HG02885 (cell line): ENCODE measurements around the gene PPP1R27.
A peak's percentile ranks its signal among the peaks of the same experiment; 100 is the strongest.

ENCODE experiments used
- ATAC-seq: cut with Tn5 transposase; IDR thresholded peaks from one replicate; pipeline ENCODE4 v1.9.1; 2021; ENCODE audit warnings: mild to moderate bottlenecking; ENCODE audit not compliant: unreplicated experiment, poor library complexity

PPP1R27 gene, protein sequence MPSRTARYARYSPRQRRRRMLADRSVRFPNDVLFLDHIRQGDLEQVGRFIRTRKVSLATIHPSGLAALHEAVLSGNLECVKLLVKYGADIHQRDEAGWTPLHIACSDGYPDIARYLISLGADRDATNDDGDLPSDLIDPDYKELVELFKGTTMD

DNA sequence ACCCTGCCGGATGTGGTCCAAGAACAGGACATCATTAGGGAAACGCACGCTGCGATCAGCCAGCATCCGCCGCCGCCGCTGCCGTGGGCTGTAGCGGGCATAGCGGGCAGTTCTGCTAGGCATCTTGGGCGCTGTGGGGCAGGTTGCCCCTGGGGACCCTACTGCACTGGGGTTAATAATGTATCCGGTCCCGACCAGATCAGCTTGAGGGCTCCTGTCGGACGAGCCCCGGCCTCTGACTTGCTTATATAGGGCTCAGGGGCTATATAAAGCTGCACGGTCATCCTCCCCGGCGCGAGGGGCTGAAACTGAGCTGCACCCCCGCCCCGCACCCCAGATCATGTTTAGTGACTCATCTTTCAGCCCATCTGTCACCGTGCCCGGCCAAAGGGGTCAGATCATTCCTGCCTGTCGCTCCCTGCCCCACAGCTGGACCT is at the start of gene PPP1R27:
TSS of gene PPP1R27 (minus strand) at position 220 of the 437 bp plus-strand sequence. CDS start at position 123, 97 bp downstream.
- no peak for ATAC-seq

DNA sequence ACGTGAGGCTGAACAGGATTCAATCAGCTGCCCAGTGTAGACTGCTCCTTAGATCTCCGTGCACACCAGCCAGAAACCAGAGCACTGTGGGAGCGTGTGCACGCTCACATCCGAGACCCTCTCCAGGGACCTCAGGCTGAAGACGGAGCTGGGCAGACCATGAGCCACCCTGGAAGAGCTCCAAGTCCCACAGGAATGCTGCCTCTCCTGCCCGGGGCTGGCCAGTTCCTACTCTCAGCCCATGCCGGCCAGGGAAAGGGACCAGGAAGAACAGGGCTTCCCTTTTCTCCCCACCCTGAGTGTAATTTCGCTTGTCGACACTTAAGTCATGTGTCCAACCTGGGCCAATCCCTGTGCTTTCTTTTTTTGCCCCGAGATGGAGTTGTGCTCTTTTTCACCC is 49.7 kb upstream of the PPP1R27 start:
- ATAC-seq = no peak

DNA sequence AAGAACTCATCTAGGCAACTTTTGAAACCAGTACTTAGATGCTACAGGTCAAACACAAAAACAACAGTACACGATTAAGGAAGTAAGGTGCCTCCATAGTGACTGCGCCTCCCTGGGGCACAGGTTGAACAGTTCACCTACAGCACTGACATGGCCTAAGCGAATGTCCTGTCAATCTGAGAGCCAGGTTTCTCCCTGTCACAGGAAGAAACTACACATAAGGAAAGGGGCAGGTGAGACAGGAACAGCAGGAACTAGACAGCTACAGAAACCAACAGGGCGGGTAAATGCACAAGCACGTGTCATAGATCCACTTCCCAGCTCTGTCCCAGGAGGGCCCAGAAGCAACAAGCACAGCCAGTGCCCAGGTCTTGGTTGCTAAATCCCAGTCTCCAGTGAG is 44.3 kb upstream of the PPP1R27 start:
- no peak for ATAC-seq

DNA sequence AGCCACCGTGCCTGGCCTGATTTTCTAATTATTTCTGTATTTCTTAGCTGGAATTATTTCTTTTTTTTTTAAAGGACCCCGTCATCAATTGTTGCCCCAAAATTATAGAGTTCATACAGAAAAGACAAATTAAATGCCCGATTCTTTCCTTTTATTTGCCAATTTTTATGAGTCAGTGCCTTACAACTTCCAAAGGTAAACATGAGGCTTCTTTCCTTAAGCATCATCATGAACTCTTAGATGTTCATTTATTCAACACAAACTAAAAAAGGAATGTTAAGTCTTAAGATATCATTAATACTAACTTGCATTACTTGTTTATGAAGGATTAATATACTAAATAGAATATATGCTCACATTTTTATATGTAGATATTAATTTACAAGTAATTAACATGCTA is 43.4 kb upstream of the PPP1R27 start:
- no peak for ATAC-seq

DNA sequence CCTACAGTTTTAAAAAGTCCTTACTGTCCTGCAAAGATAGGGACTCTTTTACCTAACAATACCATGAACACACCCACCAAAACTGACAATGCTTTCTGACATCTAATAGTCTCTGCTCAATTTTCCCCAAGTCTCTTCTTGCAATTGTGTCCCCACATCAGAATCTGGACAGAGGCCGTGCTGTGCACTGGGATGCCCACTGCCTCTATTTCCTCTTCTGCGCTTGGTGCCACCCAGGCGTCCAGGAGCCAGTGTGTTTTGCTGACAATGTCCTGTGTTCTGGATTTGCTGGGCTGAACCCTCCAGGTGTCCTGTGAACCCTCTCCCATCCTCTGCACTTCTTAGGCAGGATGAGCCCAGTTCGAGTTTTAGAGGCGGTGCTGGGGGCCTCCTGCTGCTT is 42.7 kb upstream of the PPP1R27 start:
- ATAC-seq = no peak

DNA sequence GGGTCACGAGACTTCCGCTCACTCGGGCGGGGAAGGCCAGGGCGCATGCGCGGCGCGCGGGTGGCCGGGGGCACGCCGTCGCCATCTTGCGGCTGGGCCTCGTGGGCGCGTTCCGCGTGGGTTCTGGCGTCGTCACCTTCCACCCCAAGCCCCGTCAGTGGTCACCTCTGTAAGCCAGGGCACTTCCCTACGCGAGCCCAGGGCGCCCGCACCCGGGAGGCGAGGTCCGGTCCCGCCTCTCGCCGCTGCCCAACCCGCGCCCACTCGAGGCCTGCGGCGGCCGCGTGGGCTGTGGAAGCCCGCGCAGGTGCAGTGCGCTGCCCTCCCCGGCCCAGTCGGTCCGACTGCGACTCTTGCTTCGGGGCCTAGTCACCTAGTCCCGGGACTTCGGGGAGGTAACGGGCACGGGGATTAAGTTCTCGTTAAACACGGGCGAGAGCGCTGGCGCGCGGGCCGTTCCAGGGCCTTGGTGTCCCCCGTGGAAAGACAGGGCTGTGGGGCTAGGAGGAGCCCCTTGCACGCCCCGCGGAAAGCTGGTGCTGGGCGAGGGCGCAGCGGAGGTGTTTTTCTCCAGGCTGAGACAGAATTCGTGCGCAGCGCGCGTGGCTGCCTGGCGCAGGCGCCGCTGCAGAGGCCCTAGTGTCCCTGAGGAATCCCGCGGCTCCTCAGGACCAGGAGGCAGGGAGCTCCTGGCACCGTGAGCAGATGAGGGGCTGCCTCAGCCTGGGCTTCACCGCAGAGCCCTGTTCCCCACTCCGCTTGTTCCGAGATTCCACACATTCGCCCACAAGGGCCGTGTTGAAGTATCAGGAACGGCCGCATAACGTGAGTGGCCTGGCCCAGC is 36.8 kb upstream of the PPP1R27 start:
- peak; percentile 56 for ATAC-seq

DNA sequence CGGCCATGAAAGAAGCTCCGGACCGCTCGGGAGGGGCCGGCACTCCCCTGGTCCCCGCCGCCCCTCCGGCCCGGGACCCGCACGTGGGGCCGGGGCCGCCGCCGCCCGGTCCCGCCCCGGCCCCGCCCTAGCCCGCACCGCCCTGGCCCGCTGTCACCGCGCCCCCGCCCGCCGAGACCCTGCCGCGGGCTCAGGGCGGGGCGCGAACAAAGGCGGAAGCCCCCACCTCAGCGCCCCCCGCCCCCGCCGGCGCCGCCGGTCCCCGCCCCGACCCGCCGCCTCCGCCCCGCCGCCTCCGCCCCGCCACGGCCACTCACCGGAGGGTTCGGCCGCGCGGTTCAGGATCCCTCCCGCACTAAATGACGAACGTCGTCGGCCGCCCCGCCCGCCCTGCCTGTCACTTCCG is 36.1 kb upstream of the PPP1R27 start, which contains the start of gene ARHGDIA:
TSS of gene ARHGDIA (minus strand) at position 357 of the 406 bp plus-strand sequence. CDS start 1,407 bp downstream, outside the sequence.
- peak; percentile 22 for ATAC-seq

DNA sequence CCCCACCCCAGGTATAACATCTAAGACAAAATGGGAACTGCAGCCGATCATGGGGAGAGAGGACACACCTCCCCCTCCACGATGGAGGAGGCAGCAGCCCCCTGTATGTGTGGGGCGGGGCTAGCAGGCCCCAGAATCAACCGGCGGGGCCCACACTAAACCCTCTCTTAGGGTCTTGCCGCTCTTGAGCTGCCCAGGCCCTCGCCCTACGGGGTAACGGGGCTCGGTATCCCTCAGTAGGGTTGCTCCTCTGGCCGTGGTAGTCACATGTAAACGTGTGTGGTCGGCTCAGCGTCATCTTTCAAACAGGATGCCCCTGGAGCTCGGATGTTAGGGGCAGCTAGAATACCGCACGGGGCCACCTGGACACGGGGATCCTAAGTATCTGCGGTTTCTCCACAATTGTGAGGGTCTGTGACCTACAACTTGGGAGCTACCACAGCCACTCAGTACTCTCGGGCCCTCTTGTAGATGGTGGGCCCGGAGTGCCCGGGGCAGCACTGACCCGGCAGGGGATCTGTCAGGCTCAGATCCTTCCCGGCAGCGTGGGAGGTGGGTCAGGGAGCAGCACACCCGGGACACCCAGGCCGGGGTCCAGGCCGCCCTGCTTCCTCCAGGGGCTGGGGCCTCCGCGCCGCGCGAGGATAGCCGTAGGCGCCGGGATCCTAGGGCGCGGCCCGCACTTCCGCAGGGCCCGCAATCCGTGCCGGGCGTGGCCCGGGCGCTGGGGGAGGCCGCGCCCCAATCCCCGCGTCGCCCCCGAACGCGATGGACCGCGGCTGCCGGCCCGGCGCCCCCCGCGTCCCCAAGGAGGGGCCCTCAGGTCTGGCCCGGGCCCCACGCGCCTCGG is 35.5 kb upstream of the PPP1R27 start:
- ATAC-seq = no peak

DNA sequence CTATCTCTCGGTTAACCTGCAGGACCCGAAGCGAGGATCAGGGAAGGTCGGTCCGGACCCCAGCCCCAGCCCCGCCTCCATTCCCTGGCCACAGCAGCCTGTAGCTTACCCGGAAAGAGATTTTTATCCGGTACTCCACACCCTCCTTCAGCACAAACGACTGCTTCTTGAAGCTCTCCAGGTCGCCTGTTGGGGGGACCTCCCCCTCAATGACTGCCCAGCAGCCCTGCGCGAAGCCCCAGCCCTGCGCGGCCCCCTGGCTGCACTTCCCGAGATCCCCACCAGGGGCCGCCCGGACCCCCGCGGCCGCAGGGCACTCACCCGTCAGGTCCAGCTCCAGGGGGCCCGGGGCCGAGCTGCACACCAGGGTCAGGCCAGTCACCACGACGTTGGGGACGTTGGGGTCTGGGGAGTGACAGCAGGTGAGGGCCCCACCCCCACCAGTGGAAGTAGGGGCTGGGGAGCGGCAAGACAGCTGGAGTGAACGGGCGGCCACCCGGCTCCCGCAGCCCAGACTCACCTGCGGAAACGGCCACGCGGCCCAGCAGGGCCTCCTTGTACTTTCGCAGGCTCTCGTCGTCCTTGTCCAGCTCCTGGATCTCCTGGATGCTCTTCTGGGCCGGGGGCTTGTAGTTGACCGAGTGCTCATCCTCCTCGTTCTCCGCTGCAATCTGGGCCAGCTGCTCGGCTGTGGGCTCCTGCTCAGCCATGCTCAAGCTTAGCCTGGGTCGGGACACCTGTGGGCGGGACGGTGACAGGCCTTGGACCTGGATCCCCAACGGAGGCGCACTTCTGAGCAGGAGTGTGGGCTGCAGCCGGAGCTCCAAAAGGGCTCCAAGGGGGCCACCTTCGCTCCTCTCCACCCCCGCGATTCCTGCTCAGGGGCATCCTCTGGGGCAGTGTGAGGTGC is 34.6 kb upstream of the PPP1R27 start:
- ATAC-seq = no peak

DNA sequence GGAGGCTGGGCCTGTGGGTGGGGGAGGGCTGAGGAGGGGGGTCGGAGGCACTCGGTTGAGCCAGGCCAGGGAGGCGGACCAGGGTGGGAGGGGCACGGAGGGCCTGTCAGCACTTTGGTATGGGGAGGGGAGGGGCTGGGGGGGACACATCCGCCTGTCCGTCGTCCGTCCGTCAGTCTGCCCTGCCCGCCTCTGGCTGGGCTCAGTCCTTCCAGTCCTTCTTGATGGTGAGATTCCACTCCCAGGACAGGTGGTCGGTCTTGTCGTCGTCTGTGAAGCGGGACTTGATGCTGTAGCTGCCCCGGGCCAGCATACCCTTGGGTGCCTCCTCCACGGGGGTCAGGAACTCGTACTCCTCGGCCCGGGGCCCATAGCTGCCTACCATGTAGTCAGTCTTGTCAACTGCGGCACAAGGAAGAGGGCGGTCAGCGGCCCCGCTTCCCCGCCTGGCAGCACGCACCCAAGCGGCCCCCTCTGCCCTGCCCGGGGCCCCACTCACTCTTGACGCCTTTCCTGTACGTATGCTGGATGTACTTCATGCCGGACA is 33.9 kb upstream of the PPP1R27 start:
- ATAC-seq = no peak

DNA sequence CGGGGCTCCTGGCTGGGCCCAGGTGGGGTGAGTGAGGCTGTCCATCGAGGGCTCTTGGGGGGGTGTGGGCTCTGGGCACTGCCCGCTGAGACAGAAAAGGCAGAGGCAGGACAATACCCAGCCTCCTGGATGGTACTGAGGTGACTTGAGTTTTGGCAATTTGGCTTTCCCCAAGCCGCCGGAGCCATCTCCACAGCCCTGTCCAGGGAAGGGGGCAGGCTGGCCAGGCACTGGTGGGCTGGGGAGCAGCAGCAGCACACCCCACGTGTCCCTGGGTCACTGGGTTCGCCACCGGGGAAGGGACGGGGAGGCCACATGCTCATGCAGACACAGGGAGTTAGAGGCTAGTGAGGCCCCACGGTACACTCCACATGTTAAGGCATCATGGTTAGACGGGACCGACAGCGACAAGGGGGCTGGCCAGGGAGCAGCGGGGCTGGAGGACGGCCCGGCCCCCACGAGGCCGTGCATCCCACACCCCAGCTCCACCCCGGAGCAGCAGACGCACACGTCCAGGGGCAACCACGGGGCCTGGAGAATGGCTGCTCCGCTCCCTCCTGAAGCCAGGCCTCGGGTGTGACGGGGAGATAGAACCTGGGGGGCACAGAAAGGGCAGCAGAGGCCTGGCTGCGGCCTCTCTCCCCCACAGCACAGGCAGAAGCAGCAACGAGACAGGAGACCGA is 33.3 kb upstream of the PPP1R27 start:
- ATAC-seq = no peak

DNA sequence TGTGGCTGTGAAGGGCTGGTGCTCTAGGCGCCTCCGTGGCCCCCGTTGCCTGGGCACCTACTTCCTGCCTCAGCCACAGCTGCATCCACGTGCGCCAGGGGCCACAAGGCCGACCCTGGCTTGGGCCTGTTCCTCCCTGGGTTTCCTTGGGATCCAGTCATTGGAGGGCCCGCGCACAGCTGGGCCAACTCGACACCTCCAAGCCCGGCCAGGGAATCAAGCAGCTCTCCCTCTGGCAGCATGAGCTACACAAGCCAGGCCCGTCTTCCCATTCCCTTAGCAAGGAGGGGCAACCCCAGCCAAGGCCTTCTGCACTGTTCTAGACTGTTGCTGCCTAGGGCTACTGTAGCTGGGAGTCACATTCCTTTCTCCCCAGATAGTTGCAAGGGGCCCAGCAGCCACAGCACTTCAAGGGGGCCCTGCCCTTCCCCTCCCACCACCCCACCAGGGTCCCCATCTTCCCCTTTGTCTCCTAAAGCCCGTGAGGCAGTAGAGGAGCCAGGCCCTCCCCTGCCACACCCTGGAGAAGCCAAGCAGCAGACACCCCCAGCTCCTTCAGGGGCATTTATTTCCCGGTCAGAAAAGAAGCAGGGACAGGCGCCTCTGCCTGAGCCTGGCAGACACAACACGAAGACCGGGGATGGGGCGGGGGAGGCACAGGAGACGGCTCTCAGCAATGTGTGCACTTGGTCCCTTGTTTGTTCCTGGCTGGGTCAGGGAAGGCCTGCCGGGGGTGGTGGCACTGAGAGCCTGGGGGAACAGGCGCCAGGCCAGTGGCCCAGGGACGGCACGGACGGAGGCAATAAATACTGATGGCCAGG is 32.5 kb upstream of the PPP1R27 start:
- no peak for ATAC-seq

DNA sequence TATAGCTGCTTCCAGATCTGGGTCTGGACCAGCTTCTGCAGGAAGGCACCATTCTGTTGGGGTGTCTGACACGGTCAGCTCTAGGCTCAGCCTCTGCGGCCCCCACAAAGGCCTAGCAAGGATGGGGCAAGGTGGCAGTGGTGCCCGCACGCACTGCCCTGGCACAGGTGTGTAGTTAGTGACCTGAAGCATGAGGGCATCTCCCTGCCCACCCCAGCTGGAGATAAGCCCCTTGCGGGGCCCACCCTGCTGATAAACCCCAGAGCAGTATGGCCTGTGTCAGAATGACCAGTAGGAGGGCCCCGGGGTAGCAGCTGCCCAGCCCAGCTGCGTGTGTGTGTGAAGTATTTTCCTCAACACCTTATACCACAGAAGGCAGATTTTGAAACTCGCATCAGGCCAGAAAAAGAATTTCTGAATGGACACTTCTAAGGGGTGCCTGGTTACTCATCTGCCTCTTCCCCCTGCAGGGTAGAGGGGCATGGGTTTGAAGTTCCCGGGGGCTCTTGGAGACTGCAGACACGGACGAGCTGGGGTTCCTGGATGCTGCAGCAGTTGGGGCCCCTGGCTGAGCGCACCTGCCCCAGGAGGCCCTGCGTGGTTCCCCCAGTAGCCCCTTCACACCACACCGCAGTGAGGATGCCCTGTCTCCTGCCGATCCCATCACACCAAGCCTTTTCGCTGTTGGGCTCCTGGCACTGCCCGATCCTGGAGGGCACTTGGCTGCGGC is 31.8 kb upstream of the PPP1R27 start:
- no peak for ATAC-seq

DNA sequence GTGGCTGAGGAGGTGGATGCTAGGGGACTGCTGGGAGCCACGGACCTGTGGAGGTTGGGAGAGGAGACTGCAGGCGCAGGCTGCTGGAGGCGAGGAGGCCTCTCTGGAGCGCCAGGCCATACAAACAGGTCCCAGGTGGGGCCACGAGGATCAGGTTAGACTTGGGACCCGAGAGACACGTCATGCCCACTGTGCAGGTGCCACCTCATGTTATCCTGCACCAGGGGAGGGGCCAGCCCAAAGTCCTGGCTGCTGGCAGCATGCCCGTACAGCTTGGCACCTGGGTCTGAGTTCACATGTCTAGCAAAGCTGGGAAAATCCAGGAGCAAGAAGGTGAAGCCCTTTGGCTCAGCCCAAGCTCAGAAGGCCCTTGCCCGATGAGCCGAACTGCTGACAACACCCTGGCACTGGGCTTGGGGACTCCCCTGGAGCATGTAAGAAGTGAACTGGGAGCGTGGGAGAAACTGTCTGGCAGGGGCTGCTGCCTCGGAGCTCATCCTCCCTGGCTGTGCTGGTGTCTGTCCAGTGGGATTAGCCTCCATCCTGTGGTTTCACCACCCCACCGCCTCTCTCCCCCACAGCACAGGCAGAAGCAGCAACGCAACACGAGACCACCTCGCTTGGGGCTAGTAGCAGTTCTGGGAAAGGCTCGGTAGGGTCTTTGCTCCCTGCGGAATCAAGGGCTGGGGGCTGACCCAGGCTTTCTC is 31.0 kb upstream of the PPP1R27 start:
- no peak for ATAC-seq

DNA sequence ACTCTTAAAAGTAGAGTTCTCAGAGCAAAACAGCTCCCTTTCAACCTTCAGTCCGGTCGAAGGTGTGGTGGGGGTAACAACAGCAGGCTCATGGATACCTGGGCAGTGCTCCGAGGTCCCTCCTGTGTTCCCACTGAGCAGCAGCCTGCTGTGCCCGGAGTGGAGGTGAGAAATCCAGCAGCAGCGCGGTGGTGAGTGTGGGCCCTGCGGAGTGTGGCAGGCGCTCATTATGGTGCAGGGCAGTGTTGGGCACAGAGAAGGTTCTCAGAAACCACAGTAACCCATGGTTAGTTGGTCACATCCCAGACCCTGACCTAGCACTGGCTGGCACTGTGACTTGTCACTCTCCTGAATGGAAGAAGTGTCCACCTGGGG is 30.5 kb upstream of the PPP1R27 start:
- no peak for ATAC-seq

DNA sequence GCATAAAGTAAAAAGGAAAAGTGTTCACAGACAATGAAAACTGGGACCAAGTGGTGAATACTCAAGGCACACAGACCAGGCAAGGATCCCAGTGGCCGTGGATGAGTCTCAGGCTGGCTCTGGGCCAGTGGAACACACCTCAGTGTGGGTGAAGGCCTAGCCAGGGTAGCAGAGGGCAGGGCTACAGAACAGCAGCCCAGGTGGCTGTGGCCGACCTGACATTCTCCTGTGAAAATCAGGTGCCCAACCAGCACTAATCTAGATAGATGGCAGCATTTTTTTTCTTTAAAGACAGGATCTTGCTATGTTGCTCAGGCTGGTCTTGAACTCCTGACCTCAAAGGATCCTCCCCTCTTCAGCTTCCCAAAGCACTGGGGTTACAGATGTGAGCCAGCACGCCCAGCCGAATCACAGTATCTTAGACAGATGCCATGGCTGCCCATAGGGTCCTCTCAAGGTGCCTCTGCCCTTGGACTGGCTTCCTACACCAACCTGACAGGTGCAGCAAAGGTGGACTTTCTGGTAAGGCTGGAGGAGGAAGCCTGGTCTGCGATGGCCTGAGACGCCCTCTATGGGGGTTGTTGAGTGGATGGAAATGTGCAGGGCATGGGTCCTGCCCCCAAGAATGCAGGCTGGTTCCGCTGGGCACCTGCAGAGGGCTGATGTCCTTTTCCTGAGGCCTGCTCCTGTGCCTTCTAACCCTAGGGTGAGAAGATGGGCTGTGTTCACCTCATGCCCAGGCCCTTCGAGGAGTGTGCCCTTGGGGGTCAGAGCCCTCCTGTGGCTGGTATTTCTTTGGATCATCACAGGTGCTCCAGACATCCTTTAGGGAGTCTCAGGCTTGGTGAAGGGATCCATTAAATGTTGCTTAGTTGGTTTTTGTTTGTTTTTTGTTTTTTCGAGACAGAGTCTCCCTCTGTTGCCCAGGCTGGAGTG is 29.3 kb upstream of the PPP1R27 start:
- no peak for ATAC-seq
